ENCODE results near the gene NPAS3. TPM values are rescaled to one million over a fixed set of nuclear protein-coding genes. Genes with fewer than 3 reads are reported as not detected.

Gene NPAS3
- total and polyA plus RNA-seq, 2 donors (not counting 3 experiments of a cell fraction or from before 2014, with no cell fraction given), result 0.10 to 0.13 TPM

DNA sequence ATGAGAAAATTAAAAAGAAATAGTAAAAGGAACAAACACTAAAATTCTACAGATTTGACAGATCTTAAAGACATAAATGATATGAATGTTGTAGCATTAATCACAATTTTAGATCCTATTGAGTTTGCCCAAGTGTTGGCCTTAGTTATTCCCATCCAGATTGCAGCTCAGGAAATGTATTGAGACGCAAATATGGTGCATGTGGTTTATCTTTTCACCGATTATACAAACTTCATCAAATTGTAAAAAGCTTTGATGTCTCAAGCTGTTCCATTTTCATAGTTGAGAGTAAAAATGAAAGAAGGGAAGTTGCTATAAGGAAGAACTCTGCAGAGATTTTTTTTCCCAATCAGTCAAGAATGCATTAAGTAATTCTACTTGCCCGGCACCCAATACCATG, 683.8 kb downstream of the NPAS3 start:
- DNase-seq (ENCODE audit: low read depth, low spot score), result no peak
- no peak overlapping the region for H3K9ac ChIP-seq (replicated peaks; ENCODE audit: extremely low read depth, insufficient read depth, low read length)
- no peaks in the 10 kb centered on the region for H3K27me3 ChIP-seq (ENCODE audit: control insufficient read depth in 2 of 2, insufficient read depth in 2 of 2, low read length in 2 of 2)
- H4K20me1 ChIP-seq (replicated peaks; ENCODE audit: control insufficient read depth, extremely low read depth, insufficient read depth, low read length), result no peaks in the 10 kb centered on the region
- dilution Hi-C loops (cut with MboI; ENCODE audit: extremely low pct_ligation_motif_present, low sequenced_read_pairs), result no loop called here
- no peak overlapping the region for H3K4me3 ChIP-seq (replicated peaks in 1 of 3; ENCODE audit: insufficient read depth in 1 of 3, low read depth in 1 of 3, low read length in 3 of 3)
- H3K36me3 ChIP-seq (ENCODE audit: control insufficient read depth in 2 of 2, extremely low read depth in 1 of 2, insufficient read depth in 2 of 2, low read length in 2 of 2), result no peaks in the 10 kb centered on the region
- intact Hi-C loops (cut with micrococcal nuclease), result no loop called here
- no peak overlapping the region for H2AFZ ChIP-seq (ENCODE audit: low read depth, low read length)
- POLR2A ChIA-PET, result no interaction called here
- H3K4me1 ChIP-seq (ENCODE audit: control insufficient read depth, extremely low read depth, insufficient read depth, low read length), result no peaks in the 10 kb centered on the region
- no peaks in the 10 kb centered on the region for H3K79me2 ChIP-seq (ENCODE audit: control insufficient read depth, insufficient read depth, low read length)
- CTCF ChIA-PET, result no interaction called here
- TF ChIP-seq POLR2AphosphoS5 (IDR thresholded peaks at IDR 0.05; ENCODE audit: insufficient read depth, low read depth, low read length) (no peak), JUN (IDR thresholded peaks at IDR 0.05; ENCODE audit: borderline replicate concordance, insufficient read depth, insufficient read length, low read depth) (no peak), FOS (IDR thresholded peaks at IDR 0.05; ENCODE audit: borderline replicate concordance, insufficient read depth, low read length) (no peak), GATA2 (IDR thresholded peaks at IDR 0.05; ENCODE audit: insufficient read depth, insufficient read length, low read depth, low read length) (no peak)
- no TSS peak for BruUV-seq (replicated peaks)
- H3K9me3 ChIP-seq (replicated peaks; ENCODE audit: control insufficient read depth, insufficient read depth, low read length), result no peaks in the 10 kb centered on the region
- no peak for FAIRE-seq
- no peak overlapping the region for H3K27ac ChIP-seq (ENCODE audit: insufficient read depth, low read depth, low read length)
- H3K4me2 ChIP-seq (ENCODE audit: insufficient read depth, low read length), result no peak overlapping the region
- no peaks in the 10 kb centered on the region for H3K9me1 ChIP-seq (replicated peaks; ENCODE audit: control insufficient read depth, extremely low read depth, insufficient read depth, low read length)

DNA sequence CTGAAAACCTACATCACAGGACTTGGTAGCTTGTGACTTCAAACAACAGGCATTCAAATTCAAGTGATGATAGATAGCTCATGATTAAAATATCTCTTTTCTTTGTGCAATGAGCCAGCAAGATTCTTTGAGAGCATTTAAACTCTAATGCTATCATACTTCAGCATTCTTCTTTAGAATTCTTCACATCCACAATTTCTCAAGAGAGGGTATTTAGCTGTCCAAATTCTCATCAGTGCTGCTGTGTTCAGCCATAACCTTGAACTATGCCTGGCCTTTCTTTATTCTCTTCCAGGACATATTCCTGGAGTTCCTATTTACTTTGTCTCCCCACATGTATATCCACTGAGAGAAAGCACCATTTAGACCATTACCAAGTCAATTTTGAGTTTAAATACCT, 691.1 kb downstream of the NPAS3 start:
- no peak for DNase-seq (ENCODE audit: low read depth, low spot score)
- intact Hi-C loops (cut with micrococcal nuclease) (no loop called here), dilution Hi-C loops (cut with MboI; ENCODE audit: extremely low pct_ligation_motif_present, low sequenced_read_pairs) (no loop called here)
- no peak overlapping the region for H3K27ac ChIP-seq (ENCODE audit: insufficient read depth, low read depth, low read length)
- H3K4me3 ChIP-seq (replicated peaks in 1 of 3; ENCODE audit: insufficient read depth in 1 of 3, low read depth in 1 of 3, low read length in 3 of 3), result no peak overlapping the region
- H4K20me1 ChIP-seq (replicated peaks; ENCODE audit: control insufficient read depth, extremely low read depth, insufficient read depth, low read length), result no peaks in the 10 kb centered on the region
- no peaks in the 10 kb centered on the region for H3K36me3 ChIP-seq (ENCODE audit: control insufficient read depth in 2 of 2, extremely low read depth in 1 of 2, insufficient read depth in 2 of 2, low read length in 2 of 2)
- CTCF ChIA-PET, result no interaction called here
- BruUV-seq (replicated peaks), result no TSS peak
- no peak overlapping the region for H2AFZ ChIP-seq (ENCODE audit: low read depth, low read length)
- H3K4me2 ChIP-seq (ENCODE audit: insufficient read depth, low read length), result no peak overlapping the region
- H3K27me3 ChIP-seq (ENCODE audit: control insufficient read depth in 2 of 2, insufficient read depth in 2 of 2, low read length in 2 of 2), result no peaks in the 10 kb centered on the region
- no peaks in the 10 kb centered on the region for H3K9me1 ChIP-seq (replicated peaks; ENCODE audit: control insufficient read depth, extremely low read depth, insufficient read depth, low read length)
- POLR2A ChIA-PET, result no interaction called here
- H3K79me2 ChIP-seq (ENCODE audit: control insufficient read depth, insufficient read depth, low read length), result no peaks in the 10 kb centered on the region
- peak; percentile 18 for FAIRE-seq
- no peaks in the 10 kb centered on the region for H3K9me3 ChIP-seq (replicated peaks; ENCODE audit: control insufficient read depth, insufficient read depth, low read length)
- no peaks in the 10 kb centered on the region for H3K4me1 ChIP-seq (ENCODE audit: control insufficient read depth, extremely low read depth, insufficient read depth, low read length)
- TF ChIP-seq MYC (IDR thresholded peaks at IDR 0.05; ENCODE audit: low read depth, low read length), result no peak
- no peak overlapping the region for H3K9ac ChIP-seq (replicated peaks; ENCODE audit: extremely low read depth, insufficient read depth, low read length)

Data from endothelial cell of umbilical vein (primary cell).